Measurements from ENCODE around the gene SLC25A29. TPM values are rescaled to one million over a fixed set of nuclear protein-coding genes. Genes with fewer than 3 reads are reported as not detected.

Gene SLC25A29
- total RNA-seq, 6 experiments from 2014 or later, result 14.1 to 30.3 (median 18.2) TPM

GRCh38 chr14:100243020-100243419 lies 63.2 kb downstream of the SLC25A29 start:
- H3K27me3 ChIP-seq, result no peaks in the 10 kb centered on the region
- H3K4me3 ChIP-seq, result no peak overlapping the region
- H3K4me1 ChIP-seq, result peaks cover 0 to 54% (median 23%) of the 10 kb centered on the region in 4 donors
- DNase-seq, result no peak
- 72% methylated on average over 3 of the region's 3 CpGs for WGBS (ENCODE audit: insufficient coverage, low coverage, low lambda C conversion rate, missing lambda C conversion rate)
- ATAC-seq, result no peak
- intact Hi-C loops (cut with DNase I), result no loop called here
- H3K36me3 ChIP-seq, result no peaks in the 10 kb centered on the region
- TF ChIP-seq CTCF (IDR thresholded peaks at IDR 0.05) (no peak), POLR2A (IDR thresholded peaks at IDR 0.05) (no peak)
- no peak overlapping the region for H3K27ac ChIP-seq
- H3K9me3 ChIP-seq, result no peaks in the 10 kb centered on the region

DNA sequence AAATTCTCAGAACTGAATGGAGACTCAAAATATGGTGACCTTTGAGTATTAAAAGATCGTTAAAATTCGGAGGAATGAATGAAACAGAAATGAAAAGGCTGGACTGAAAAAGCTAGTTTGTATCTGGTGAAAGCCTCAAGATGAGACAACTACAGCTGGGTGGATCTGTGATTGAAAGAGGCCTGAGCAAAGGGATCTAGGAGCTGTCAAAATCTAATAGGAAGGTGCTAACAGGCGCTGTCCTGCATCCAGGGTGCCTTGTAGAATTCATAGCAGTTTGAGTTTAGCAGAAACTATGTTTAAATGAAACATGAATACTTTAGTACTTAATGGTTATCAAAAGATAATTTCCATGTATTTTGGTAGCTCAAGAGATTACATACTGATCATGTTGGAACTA lies 65.0 kb downstream of the SLC25A29 start:
- no peak for ATAC-seq
- peak overlapping the region; percentile 78 to 97 (median 90) for H3K27ac ChIP-seq
- H3K9me3 ChIP-seq, result no peaks in the 10 kb centered on the region
- H3K4me3 ChIP-seq, result peak overlapping the region; percentile 47 to 99 (median 54)
- peaks cover 0 to 48% (median 21%) of the 10 kb centered on the region in 4 donors for H3K4me1 ChIP-seq
- TF ChIP-seq POLR2A (IDR thresholded peaks at IDR 0.05) (no peak), CTCF (IDR thresholded peaks at IDR 0.05) (no peak)
- no peaks in the 10 kb centered on the region for H3K27me3 ChIP-seq
- DNase-seq, result no peak
- H3K36me3 ChIP-seq, result no peaks in the 10 kb centered on the region
- intact Hi-C loops (cut with DNase I), result no loop called here
- 3% methylated on average over 3 of the region's 3 CpGs for WGBS (ENCODE audit: insufficient coverage, low coverage, low lambda C conversion rate, missing lambda C conversion rate)

MicroRNAs within 50 kb of the gene (microRNA counts, 767-probe panel; counts per million panel counts)
- microRNA hsa-miR-345-5p, result 237 counts per million

Small RNAs within 50 kb of the gene (microRNA-seq; reads per million reads assigned to microRNA genes)
- gene MIR345, result 198 to 216 reads per million in 2 donors
- 0 to 0.87 reads per million in 2 donors for gene MIR6764

Small RNAs within 50 kb of the gene (small RNA-seq; reads per million reads assigned to genes)
- 11.0 to 22.6 reads per million in 2 experiments for gene MIR345
- 0 reads per million in 2 experiments for gene RN7SL523P

Other genes starting within 250 kb of the SLC25A29 start
- gene EVL, start 241.0 kb downstream of the SLC25A29 start, total RNA-seq, result 100 to 1,000 TPM in 2 of 6 experiments, 10 to 100 TPM in 4; 23.6 to 162 (median 68.4) TPM
- gene DEGS2, start 146.8 kb downstream of the SLC25A29 start, total RNA-seq, result under 1 TPM; 0.09 to 0.55 (median 0.22) TPM
- 10 to 100 TPM; 24.4 to 52.5 (median 36.1) TPM for gene YY1, start 67.3 kb downstream of the SLC25A29 start, total RNA-seq
- gene SLC25A47, start 16.9 kb upstream of the SLC25A29 start, total RNA-seq, result 100 to 1,000 TPM in 4 of 6 experiments, 10 to 100 TPM in 2; 74.8 to 378 (median 229) TPM
- 1 to 10 TPM; 3.5 to 8.2 (median 4.5) TPM for gene WDR25, start 70.0 kb upstream of the SLC25A29 start, total RNA-seq